NCI-H82 treated with DMSO at 0.1 percent for 48 hours (cell line): ENCODE results near the gene TF.
A peak's percentile ranks its signal among the peaks of the same experiment; 100 is the strongest.

ENCODE experiments used
- DNase-seq: peaks from one replicate; lab custom pipeline; 2025; ENCODE audit not compliant: unreplicated experiment; lab: John Stamatoyannopoulos, UW

The TF gene

GRCh38 chr3:133805384-133805701, 59.1 kb downstream of the TF start:
- DNase-seq, result no peak

- DNase-seq, result peak; percentile 85
These were observed 59.7 kb downstream of the TF start, which contains the start of gene SRPRB for GRCh38 chr3:133805702-133806475. SRPRB (plus strand) TSS chr3:133805815; CDS start chr3:133805849, 34 bp downstream.

GRCh38 chr3:133812872-133813271, 66.7 kb downstream of the TF start:
- DNase-seq, result no peak

- DNase-seq, result no peak
These were observed 69.2 kb downstream of the TF start for GRCh38 chr3:133815386-133815785.

- no peak for DNase-seq
These were observed 73.9 kb downstream of the TF start for GRCh38 chr3:133820129-133820528.

- DNase-seq, result no peak
These were observed 74.9 kb downstream of the TF start for GRCh38 chr3:133820889-133821675.

- no peak for DNase-seq
These were observed 75.8 kb downstream of the TF start for GRCh38 chr3:133821767-133822638.

GRCh38 chr3:133824961-133825485, 78.8 kb downstream of the TF start:
- DNase-seq, result no peak

GRCh38 chr3:133825969-133826727, 80.0 kb downstream of the TF start:
- DNase-seq, result no peak

GRCh38 chr3:133827136-133827535, 80.9 kb downstream of the TF start:
- no peak for DNase-seq

- DNase-seq, result no peak
These were observed 81.5 kb downstream of the TF start for GRCh38 chr3:133827684-133828083.

GRCh38 chr3:133828576-133829309, 82.5 kb downstream of the TF start:
- no peak for DNase-seq

- no peak for DNase-seq
These were observed 83.1 kb downstream of the TF start for GRCh38 chr3:133829310-133829707.

- DNase-seq, result no peak
These were observed 83.9 kb downstream of the TF start for GRCh38 chr3:133830071-133830470.

- no peak for DNase-seq
These were observed 86.0 kb downstream of the TF start for GRCh38 chr3:133831966-133832801.

- no peak for DNase-seq
These were observed 86.6 kb downstream of the TF start for GRCh38 chr3:133832802-133833144.

- DNase-seq, result no peak
These were observed 87.1 kb downstream of the TF start for GRCh38 chr3:133833267-133833666.

- no peak for DNase-seq
These were observed 87.9 kb downstream of the TF start for GRCh38 chr3:133833880-133834620.
